ENCODE results near the gene CACNA1B. TPM values are rescaled to one million over a fixed set of nuclear protein-coding genes. Genes with fewer than 3 reads are reported as not detected.

The CACNA1B gene
- total and polyA plus RNA-seq, 8 donors: 0.16 to 1.3 (median 0.31) TPM

- TF ChIP-seq, protein P1, sequence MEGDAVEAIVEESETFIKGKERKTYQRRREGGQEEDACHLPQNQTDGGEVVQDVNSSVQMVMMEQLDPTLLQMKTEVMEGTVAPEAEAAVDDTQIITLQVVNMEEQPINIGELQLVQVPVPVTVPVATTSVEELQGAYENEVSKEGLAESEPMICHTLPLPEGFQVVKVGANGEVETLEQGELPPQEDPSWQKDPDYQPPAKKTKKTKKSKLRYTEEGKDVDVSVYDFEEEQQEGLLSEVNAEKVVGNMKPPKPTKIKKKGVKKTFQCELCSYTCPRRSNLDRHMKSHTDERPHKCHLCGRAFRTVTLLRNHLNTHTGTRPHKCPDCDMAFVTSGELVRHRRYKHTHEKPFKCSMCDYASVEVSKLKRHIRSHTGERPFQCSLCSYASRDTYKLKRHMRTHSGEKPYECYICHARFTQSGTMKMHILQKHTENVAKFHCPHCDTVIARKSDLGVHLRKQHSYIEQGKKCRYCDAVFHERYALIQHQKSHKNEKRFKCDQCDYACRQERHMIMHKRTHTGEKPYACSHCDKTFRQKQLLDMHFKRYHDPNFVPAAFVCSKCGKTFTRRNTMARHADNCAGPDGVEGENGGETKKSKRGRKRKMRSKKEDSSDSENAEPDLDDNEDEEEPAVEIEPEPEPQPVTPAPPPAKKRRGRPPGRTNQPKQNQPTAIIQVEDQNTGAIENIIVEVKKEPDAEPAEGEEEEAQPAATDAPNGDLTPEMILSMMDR (IDR thresholded peaks at IDR 0.05): no peak
- 65 to 78% methylated on average over 10 of the region's 10 CpGs for WGBS, 2 donors
- FAIRE-seq: no peak
Measured at GRCh38 chr9:137973829-137974416, 96.3 kb downstream of the CACNA1B start.

GRCh38 chr9:137974746-137975526 lies 97.4 kb downstream of the CACNA1B start:
- Histone ChIP-seq H3K36me3 (no peaks in the 10 kb centered on the region), H3K27me3 (no peaks in the 10 kb centered on the region), H3K4me3 (no peak overlapping the region), H3K4me1 (no peaks in the 10 kb centered on the region), H3K27ac (no peak overlapping the region), H3K9me3 (no peaks in the 10 kb centered on the region)
- FAIRE-seq: no peak
- WGBS, 2 donors: 79 to 83% methylated on average over 14 to 15 of the region's 15 CpGs
- no peak for ATAC-seq
- peak in 2 of 6 donors; percentile 4 to 53 for DNase-seq
- TF ChIP-seq, protein P1 (IDR thresholded peaks at IDR 0.05): no peak
- intact Hi-C loops (cut with DNase I): no loop called here

More at GRCh38 chr9:137973829-137974416, 96.3 kb downstream of the CACNA1B start:
- no peaks in the 10 kb centered on the region for H3K9me3 ChIP-seq
- H3K36me3 ChIP-seq: no peaks in the 10 kb centered on the region
- H3K4me3 ChIP-seq: no peak overlapping the region
- DNase-seq (peak in 2 of 6 donors; percentile 3 to 32), ATAC-seq (no peak)
- H3K4me1 ChIP-seq: no peaks in the 10 kb centered on the region
- no peak overlapping the region for H3K27ac ChIP-seq
- no peaks in the 10 kb centered on the region for H3K27me3 ChIP-seq
- intact Hi-C loops (cut with DNase I): no loop called here

DNA sequence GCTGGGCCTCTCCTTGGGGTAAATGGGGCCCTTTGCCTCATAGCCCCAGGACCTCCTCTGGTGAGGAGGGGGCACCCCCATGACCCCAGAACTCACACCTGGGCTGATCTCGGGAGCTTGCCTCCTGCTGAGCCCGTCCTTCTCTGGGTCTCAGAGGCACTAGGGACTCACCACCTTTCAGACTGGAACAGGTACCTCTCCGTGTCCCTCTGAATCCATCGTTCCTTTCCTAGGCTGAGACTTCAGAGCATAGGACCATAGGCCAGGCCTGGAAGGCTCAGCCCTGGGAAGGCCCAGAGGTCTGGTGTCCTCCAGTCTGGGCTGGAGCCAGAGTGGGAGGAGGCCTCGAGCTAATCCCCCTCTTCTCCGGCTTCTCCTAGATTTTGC lies 97.9 kb downstream of the CACNA1B start:
- Histone ChIP-seq H3K27me3 (no peaks in the 10 kb centered on the region), H3K36me3 (no peaks in the 10 kb centered on the region), H3K4me1 (no peaks in the 10 kb centered on the region), H3K4me3 (no peak overlapping the region), H3K9me3 (no peaks in the 10 kb centered on the region), H3K27ac (no peak overlapping the region)
- TF ChIP-seq, protein P1 (IDR thresholded peaks at IDR 0.05): no peak
- intact Hi-C loops (cut with DNase I): no loop called here
- FAIRE-seq: no peak
- 81 to 83% methylated on average over 6 of the region's 6 CpGs for WGBS, 2 donors
- DNase-seq: no peak
- ATAC-seq: no peak

GRCh38 chr9:137975936-137976565 lies 98.5 kb downstream of the CACNA1B start:
- Histone ChIP-seq H3K9me3 (no peaks in the 10 kb centered on the region), H3K27me3 (no peaks in the 10 kb centered on the region), H3K4me1 (no peaks in the 10 kb centered on the region), H3K36me3 (no peaks in the 10 kb centered on the region), H3K4me3 (no peak overlapping the region), H3K27ac (no peak overlapping the region)
- ATAC-seq (no peak), DNase-seq (peak in 1 of 6 donors; percentile 49), FAIRE-seq (no peak)
- 84 to 86% methylated on average over 8 of the region's 8 CpGs for WGBS, 2 donors
- intact Hi-C loops (cut with DNase I): no loop called here
- TF ChIP-seq, protein P1 (IDR thresholded peaks at IDR 0.05): no peak

All from pancreas (tissue), 10 donors.